ENCODE results near the gene NDUFV1.

The NDUFV1 gene

GRCh38 chr11:67641338-67642172, 34.8 kb downstream of the NDUFV1 start:
- Mint-ChIP-seq H3K9me3 (no peaks in the 10 kb centered on the region), H3K36me3 (ENCODE audit: low read depth) (no peaks in the 10 kb centered on the region), H3K27ac (no peak overlapping the region), H3K4me3 (no peak overlapping the region), H3K4me1 (ENCODE audit: low read depth) (peaks cover 13% of the 10 kb centered on the region), H3K27me3 (ENCODE audit: low read depth) (no peaks in the 10 kb centered on the region)
- DNase-seq (ENCODE audit: low spot score): no peak

GRCh38 chr11:67642173-67643120, 35.7 kb downstream of the NDUFV1 start:
- no peak for DNase-seq (ENCODE audit: low spot score)
- Mint-ChIP-seq H3K27ac (no peak overlapping the region), H3K4me1 (ENCODE audit: low read depth) (peaks cover 12% of the 10 kb centered on the region), H3K27me3 (ENCODE audit: low read depth) (no peaks in the 10 kb centered on the region), H3K4me3 (no peak overlapping the region), H3K36me3 (ENCODE audit: low read depth) (no peaks in the 10 kb centered on the region), H3K9me3 (no peaks in the 10 kb centered on the region)

DNA sequence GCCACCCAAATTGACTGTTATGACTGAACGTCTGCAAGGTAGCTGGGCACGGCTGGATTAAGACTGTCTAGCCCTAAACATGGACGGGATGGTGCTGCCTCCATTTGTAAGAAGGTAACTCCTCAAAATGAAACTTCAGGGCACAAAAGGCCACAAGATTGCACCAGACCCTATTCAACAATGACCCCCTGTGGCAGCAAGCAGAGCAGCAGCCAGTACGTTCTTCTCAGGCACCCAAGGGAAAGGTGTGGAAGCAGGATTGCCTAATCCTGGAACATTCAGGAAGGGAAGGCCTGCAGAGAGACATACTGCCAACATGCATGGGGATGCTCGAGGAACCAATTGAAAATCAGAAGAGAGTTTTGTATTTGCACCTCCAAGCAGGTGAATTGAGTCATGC, 37.3 kb downstream of the NDUFV1 start:
- Mint-ChIP-seq H3K4me3 (no peak overlapping the region), H3K27me3 (ENCODE audit: low read depth) (peaks cover 2% of the 10 kb centered on the region), H3K36me3 (ENCODE audit: low read depth) (no peaks in the 10 kb centered on the region), H3K4me1 (ENCODE audit: low read depth) (peaks cover 17% of the 10 kb centered on the region), H3K27ac (no peak overlapping the region), H3K9me3 (no peaks in the 10 kb centered on the region)
- DNase-seq (ENCODE audit: low spot score): no peak

DNA sequence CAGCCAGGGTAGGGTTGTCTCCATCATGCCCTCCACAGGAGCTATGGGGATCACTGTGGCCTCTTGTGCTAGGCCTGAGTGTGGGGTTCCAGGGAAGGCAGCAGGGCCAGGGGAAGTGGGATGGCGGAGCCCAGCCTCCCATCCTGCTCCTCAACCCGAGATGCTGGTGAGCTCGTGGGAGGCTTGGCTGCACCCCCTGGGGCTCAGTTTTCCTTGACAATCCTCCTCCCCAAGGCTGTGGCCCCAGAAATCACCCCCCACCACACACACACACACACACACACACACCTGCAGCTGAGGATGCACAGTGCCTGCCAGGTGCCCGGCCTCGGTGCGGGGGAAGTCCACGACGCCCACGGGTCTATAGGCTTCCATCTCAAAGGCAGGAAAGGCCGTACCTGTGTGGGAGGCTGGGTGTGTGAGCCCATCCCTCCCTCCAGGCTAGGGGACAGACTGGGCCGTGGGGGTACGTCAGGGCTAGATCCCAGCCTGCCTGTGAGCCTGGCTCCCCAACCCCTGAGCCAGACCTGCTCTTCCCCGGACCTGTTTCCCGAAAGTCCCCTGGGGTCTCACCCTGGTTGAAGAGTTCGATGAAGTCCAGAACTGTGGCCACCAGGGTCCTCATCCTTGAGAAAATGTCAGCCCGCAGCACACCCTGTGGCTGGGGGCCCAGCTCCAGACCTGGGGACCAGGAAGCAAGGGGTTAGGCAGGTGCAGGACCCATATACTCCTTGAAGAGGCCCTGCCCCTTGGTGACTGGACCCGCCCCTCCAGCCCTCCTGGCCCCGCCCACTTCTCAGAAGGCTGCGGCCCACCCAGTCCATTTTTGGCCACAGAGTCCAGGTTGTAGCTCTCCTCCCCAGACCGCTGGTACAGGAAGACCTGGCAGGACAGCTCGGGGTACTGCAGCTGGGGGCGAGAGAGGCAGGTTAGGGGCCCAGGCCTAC, 38.0 kb downstream of the NDUFV1 start:
- H3K4me1 Mint-ChIP-seq (ENCODE audit: low read depth): peaks cover 23% of the 10 kb centered on the region
- peaks cover 2% of the 10 kb centered on the region for H3K27me3 Mint-ChIP-seq (ENCODE audit: low read depth)
- no peak for DNase-seq (ENCODE audit: low spot score)
- H3K9me3 Mint-ChIP-seq: no peaks in the 10 kb centered on the region
- H3K4me3 Mint-ChIP-seq: no peak overlapping the region
- H3K27ac Mint-ChIP-seq: no peak overlapping the region
- no peaks in the 10 kb centered on the region for H3K36me3 Mint-ChIP-seq (ENCODE audit: low read depth)

DNA sequence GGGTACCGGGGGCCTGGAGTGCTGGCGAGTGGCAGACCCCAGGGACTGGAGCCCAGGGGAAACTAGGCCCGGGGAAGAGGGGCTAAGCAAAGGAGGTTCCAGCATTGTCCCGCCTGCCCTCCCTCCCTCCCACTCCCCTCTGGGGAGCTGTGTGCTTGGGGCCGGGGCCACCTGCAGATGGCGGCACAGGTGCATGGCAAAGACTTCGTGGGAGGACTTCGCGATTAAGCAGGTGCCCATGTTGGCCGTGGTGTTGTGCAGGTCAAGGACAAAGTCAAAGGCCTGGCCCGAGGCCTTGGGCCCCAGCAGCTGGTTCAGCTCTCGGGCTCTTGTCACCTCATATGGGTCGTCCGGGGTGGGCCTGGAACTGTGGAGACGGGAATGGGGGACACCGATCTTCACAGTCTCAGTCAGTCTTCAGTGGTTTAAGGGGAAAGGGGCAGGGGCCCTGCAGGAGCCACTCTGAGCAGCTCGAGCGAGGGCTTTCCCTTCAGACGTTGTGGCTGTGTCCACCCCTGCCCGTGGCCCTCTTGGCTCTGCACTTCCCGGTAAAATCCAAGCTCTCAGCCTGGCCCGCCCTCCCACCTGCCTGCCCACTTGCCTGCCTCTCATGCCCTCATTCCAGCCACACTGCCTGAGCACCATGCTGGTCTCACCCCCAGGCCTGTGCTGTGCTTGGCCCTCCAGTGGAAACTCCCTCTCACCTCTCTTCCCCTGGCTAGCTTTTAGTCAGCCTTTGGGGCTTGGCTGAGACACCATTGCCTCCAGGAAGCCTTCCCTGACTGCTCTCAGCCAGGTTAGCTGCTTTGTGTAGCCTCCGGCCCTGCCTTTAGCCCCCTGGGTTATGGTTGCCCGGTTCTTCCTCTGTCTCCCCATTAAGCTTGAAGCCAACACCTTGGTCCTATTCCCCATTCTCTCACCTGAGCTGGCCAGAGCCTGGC, 39.1 kb downstream of the NDUFV1 start:
- no peaks in the 10 kb centered on the region for H3K36me3 Mint-ChIP-seq (ENCODE audit: low read depth)
- peaks cover 24% of the 10 kb centered on the region for H3K4me1 Mint-ChIP-seq (ENCODE audit: low read depth)
- no peak for DNase-seq (ENCODE audit: low spot score)
- H3K27ac Mint-ChIP-seq: peak overlapping the region; percentile 71
- peak overlapping the region; percentile 57 for H3K4me3 Mint-ChIP-seq
- H3K27me3 Mint-ChIP-seq (ENCODE audit: low read depth): peaks cover 2% of the 10 kb centered on the region
- H3K9me3 Mint-ChIP-seq: no peaks in the 10 kb centered on the region

DNA sequence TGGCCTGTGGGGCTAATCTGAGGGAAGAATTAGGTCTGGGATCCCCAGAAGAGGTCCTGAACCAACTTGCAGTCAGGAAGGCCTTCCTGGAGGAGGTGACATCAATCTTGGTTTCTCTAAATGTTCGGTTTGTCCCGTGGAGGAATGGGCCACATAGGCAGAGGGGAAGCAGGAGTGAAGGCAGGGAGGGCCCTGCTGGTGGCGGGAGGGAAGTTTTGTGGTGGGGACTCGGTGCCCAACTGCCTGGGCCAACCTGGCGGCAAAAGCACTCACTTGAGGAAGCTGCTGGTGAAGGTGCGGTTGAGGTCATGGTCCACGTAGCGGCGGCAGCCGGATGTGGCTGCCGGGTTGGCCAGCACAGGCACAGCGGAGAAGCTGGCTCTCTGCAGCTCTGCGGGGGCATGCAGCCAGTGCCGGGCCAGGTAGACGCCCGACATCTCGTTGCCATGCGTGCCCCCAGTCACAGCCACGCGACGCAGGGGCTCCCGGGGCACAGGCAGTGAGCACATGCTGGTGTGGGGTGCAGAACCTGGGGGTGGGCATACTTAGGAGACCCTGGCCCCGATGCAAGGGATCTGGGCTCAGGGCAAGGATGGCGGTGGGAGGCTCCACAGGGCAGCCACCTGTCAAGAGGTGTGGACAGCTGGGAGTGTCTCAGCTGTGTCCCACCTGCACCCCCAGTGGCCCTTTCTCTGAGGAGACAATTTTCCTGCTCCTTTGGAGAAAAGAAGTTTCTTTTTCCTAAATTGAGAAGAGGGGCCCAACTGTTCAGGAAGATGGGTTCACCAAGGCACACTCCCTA, 40.0 kb downstream of the NDUFV1 start:
- Mint-ChIP-seq H3K27ac (peak overlapping the region; percentile 36), H3K4me3 (peak overlapping the region; percentile 57), H3K27me3 (ENCODE audit: low read depth) (peaks cover 2% of the 10 kb centered on the region), H3K4me1 (ENCODE audit: low read depth) (peaks cover 24% of the 10 kb centered on the region), H3K36me3 (ENCODE audit: low read depth) (no peaks in the 10 kb centered on the region), H3K9me3 (no peaks in the 10 kb centered on the region)
- peak; percentile 45 for DNase-seq (ENCODE audit: low spot score)

GRCh38 chr11:67647471-67647870, 40.7 kb downstream of the NDUFV1 start:
- Mint-ChIP-seq H3K9me3 (no peaks in the 10 kb centered on the region), H3K4me1 (ENCODE audit: low read depth) (peaks cover 24% of the 10 kb centered on the region)

GRCh38 chr11:67648140-67648795, 41.5 kb downstream of the NDUFV1 start:
- Mint-ChIP-seq H3K27me3 (ENCODE audit: low read depth) (peaks cover 2% of the 10 kb centered on the region), H3K36me3 (ENCODE audit: low read depth) (no peaks in the 10 kb centered on the region), H3K27ac (no peak overlapping the region), H3K4me3 (peak overlapping the region; percentile 3), H3K9me3 (no peaks in the 10 kb centered on the region), H3K4me1 (ENCODE audit: low read depth) (peaks cover 24% of the 10 kb centered on the region)
- DNase-seq (ENCODE audit: low spot score): peak; percentile 25

More at GRCh38 chr11:67647471-67647870, 40.7 kb downstream of the NDUFV1 start:
- Mint-ChIP-seq H3K27ac (no peak overlapping the region), H3K27me3 (ENCODE audit: low read depth) (peaks cover 2% of the 10 kb centered on the region), H3K4me3 (no peak overlapping the region), H3K36me3 (ENCODE audit: low read depth) (no peaks in the 10 kb centered on the region)
- DNase-seq (ENCODE audit: low spot score): no peak

- no peak overlapping the region for H3K27ac Mint-ChIP-seq
- no peak for DNase-seq (ENCODE audit: low spot score)
- H3K27me3 Mint-ChIP-seq (ENCODE audit: low read depth): peaks cover 2% of the 10 kb centered on the region
- H3K4me3 Mint-ChIP-seq: no peak overlapping the region
- peaks cover 24% of the 10 kb centered on the region for H3K4me1 Mint-ChIP-seq (ENCODE audit: low read depth)
- no peaks in the 10 kb centered on the region for H3K9me3 Mint-ChIP-seq
- no peaks in the 10 kb centered on the region for H3K36me3 Mint-ChIP-seq (ENCODE audit: low read depth)
Measured at GRCh38 chr11:67648796-67649613, 42.3 kb downstream of the NDUFV1 start.

DNA sequence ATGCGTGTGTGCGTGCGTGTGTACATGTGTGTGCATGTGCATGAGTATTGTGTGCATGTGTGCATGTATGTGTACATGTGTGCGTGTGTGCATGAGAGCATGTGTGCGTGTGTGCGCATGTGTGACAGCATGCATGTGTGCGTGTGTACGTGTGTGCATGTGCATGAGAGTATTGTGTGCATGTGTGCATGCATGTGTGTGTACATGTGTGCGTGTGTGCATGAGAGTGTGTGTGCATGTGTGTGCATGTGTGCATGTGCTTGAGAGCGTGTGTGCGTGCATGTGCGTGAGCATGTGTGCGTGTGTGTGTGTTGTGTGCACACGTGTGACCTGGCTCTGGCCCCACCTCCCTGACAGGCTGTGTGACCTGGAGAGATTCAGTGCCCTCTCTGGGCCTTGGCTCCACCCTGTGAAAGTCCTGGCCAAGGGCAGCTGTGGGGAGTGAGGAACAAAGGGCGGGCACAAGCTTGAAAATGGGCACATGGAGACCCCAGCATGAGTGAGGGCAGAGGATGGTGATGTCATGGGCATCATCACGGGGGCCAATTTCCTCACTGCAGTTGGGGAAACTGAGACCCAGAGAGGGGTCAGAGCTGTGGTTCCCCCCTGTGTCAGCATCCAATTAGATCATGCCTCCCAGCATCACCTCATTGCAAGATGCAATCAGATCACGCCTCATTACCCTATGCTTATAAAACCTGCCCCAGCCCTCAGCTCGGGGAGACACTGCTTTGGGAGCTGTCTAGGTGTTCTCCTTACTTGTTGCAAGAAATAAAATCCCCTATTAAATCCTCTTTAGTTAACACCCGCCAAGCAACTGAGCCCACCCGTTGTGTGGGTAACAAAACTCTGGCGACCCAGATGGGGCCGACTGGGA, 43.1 kb downstream of the NDUFV1 start:
- Mint-ChIP-seq H3K27ac (peak overlapping the region; percentile 87), H3K36me3 (ENCODE audit: low read depth) (no peaks in the 10 kb centered on the region), H3K27me3 (ENCODE audit: low read depth) (peaks cover 2% of the 10 kb centered on the region), H3K9me3 (peaks cover 3% of the 10 kb centered on the region), H3K4me1 (ENCODE audit: low read depth) (peaks cover 24% of the 10 kb centered on the region), H3K4me3 (peak overlapping the region; percentile 84)
- no peak for DNase-seq (ENCODE audit: low spot score)
